HG02678 (cell line): ENCODE data around the gene TTYH1.

Experiments used
- ATAC-seq: cut with Tn5 transposase; IDR thresholded peaks from one replicate; pipeline ENCODE4 v1.9.1; 2021; ENCODE audit warnings: mild to moderate bottlenecking, moderate library complexity; ENCODE audit not compliant: unreplicated experiment

Gene TTYH1

DNA sequence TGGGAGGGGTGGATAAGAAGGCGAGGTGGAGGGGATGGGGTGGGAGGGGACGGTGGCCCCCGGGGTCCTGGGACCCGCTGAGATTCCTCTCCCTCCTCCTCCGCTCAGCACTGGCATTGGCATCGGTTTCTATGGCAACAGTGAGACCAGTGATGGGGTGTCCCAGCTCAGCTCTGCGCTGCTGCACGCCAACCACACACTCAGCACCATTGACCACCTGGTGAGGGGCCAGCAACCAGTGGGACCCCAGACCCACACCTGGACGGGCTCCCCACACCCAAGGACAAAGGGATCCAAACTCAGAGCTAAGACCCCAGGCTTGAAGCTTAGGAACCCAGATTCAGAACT is 5.9 kb downstream of the TTYH1 start:
- no peak for ATAC-seq

GRCh38 chr19:54421521-54421920 is 6.3 kb downstream of the TTYH1 start:
- ATAC-seq = no peak

DNA sequence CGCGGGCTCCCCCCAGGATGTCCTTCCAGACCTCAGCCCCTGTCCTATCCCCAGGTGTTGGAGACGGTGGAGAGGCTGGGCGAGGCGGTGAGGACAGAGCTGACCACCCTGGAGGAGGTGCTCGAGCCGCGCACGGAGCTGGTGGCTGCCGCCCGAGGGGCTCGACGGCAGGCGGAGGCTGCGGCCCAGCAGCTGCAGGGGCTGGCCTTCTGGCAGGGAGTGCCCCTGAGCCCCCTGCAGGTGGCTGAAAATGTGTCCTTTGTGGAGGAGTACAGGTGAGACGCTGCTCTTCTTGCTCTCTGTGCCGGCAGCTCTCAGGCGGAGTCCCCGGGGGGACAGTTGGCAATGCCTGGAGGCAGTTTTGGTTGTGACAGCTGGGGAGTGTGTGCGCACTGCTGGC is 6.9 kb downstream of the TTYH1 start:
- no peak for ATAC-seq

DNA sequence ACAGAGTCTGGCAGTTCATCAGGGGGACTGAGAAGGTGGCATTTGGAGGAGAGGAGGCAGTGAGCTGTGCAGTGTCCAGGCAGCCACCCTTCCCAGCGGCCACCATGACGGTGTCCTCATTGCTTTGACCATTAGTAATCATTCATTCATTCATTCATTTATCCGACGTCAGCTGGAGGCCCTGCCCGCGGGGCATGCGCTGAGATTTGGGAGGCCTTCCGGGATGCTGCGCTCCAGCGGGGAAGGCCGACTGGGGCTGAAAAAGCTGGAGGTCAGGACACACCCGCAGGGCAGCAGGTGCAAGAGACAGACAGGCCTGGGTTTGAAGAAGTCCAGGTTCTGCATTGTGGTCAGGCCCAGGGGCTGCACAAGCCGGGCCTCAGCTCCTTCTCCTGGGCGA is 8.9 kb downstream of the TTYH1 start:
- ATAC-seq = no peak

DNA sequence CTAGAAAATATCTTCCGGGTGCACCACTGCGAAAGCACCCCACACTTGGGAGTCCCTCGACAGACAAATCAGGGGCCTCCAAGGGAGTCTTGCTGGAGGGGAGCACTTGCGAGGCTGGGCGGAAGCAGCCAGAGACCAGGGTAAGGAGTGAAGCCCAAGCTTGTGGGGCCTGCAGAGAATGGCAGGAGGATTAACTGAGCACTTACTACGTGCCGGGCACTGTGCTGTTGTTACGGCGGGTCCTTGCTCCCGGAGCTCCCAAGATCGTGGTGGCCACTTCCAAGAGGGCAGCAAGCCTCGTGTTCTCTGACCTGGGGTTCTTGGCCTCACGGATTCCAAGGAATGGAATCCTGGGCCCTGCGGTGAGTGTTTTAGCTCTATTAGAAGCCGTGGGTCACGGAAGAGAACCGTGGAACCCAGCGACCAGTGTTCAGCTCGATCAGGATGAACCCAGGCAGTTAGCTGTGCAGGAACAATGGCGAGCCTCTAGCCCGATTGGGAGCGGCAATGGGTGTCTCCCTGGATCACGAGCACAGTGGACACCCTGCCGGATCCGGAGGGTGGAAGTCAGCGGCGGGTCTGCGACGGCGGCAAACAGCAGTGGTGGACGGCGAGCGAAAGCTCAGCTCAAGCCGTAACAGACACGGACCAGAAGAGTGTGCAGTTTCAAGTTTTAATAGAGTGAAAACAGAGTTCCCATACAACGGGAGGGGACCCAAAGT is 9.6 kb downstream of the TTYH1 start:
- no peak for ATAC-seq

GRCh38 chr19:54425382-54425723 is 10.1 kb downstream of the TTYH1 start:
- no peak for ATAC-seq

DNA sequence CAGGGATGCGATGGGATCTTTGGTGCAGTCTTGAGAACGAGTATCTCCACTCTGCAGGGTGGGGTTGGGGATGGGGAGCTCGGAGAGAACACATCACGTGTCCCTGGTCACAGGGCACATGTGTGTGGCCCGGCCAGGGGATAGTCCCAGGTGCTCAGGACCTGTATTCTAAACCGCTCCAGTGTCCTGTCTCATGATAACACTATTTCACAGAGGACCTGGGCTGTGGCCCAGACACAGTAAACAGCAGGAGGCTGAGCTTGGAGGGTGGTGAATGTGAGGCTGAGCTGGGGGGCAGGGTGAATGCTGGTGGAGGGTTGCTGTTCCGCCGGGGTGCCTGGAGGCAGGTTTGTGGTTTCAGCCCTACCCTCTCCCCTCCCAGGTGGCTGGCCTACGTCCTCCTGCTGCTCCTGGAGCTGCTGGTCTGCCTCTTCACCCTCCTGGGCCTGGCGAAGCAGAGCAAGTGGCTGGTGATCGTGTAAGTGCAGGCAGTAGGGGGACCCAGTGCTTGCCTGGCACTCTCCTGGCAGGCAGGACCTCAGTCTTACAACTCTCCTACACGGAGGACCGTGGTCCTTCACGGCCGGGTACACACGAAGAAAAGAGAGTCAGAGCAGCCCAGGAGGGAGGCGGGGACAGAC is 11.1 kb downstream of the TTYH1 start:
- ATAC-seq = no peak

- ATAC-seq = no peak
Measured at GRCh38 chr19:54427586-54427985, 12.3 kb downstream of the TTYH1 start.

GRCh38 chr19:54428323-54429175 is 13.3 kb downstream of the TTYH1 start:
- ATAC-seq = no peak

GRCh38 chr19:54429176-54429495 is 13.9 kb downstream of the TTYH1 start:
- no peak for ATAC-seq

GRCh38 chr19:54429545-54430227 is 14.4 kb downstream of the TTYH1 start:
- no peak for ATAC-seq

DNA sequence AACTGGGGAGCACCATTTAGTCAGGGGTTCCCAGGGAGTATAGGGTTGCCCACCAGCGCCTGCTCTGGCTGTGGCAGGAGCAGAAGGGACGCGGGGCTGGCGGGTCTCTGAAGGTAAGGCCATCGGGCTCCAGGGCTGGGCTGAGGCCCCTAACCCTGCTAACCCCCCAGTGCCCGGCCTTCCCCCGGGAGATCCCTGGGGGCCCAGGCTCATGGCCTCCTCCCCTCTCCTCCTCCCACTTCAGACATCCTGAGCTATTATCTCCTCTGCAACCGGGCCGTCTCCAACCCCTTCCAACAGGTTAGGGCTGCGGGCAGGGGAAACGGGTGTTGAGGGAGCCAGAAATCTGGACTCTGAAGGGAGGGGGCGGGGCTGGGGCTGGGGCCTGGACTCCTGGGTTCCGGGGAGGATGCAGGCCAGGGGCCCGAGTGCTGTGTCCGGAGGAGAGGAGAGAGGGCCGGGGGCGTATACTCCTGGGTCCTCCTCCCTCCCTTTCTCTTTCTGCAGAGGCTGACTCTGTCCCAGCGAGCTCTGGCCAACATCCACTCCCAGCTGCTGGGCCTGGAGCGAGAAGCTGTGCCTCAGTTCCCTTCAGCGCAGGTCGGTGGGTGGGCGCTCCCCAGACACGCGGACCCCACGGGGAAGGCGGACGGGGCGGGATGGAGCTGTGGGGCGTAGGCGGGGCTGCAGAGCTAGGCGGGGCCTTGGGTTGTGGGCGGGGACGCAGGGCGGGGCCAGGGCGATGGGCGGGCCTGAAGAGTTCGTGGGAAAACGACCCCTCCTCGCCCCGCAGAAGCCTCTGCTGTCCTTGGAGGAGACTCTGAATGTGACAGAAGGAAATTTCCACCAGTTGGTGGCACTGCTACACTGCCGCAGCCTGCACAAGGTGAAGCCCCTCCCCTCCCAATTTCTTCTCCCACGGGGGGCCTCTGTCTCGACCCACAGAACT is 15.3 kb downstream of the TTYH1 start:
- no peak for ATAC-seq

DNA sequence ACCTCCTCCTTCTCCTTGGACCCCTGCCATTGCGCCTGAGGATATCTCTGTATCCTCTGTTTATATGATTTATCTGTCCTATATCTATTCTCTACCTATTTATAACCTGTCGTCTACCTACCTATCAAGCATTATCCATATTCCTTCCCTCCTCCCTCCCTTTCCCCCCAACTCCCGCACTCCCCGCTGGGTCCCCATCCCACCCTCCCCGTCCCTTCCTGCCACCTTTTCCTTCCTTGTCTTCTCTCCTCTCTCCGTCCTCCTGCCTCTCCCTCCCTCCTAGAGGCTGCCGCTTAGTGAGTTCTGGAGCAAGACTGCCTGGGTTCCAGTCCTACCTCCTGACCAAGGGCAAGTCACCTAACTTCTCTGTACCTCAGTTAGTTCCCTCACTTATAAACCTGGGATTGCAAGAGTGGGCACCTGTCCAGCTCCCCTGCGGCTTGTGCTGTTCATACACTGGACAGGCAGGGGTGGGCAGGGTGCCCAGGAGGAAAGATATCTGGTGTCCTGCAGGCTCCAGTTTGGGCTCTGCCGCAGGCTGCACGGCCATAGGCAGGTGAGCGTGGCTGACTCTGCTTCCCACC is 16.1 kb downstream of the TTYH1 start:
- ATAC-seq = no peak

- no peak for ATAC-seq
Measured at GRCh38 chr19:54432144-54432738, 17.0 kb downstream of the TTYH1 start.

DNA sequence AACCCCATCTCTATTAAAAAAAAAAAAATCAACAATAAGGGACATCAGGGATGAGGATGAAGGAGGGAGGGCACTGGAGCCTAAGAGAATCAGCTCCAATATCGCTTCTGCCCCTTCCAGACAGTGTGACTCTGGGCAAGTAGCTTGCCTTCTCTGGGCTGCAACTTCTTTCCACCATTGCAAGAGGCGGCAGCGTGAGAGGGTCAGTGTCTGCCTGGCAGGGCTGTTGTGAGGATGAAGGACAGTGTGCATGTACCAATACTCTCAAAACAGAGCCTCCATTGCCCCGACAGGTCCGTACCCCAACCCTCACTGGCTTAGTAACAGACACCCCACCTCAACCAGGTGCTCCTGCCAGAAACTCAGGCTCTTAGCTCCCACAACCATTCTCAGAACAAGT is 18.4 kb downstream of the TTYH1 start:
- ATAC-seq = no peak

- no peak for ATAC-seq
Measured at GRCh38 chr19:54434112-54434872, 19.0 kb downstream of the TTYH1 start.

DNA sequence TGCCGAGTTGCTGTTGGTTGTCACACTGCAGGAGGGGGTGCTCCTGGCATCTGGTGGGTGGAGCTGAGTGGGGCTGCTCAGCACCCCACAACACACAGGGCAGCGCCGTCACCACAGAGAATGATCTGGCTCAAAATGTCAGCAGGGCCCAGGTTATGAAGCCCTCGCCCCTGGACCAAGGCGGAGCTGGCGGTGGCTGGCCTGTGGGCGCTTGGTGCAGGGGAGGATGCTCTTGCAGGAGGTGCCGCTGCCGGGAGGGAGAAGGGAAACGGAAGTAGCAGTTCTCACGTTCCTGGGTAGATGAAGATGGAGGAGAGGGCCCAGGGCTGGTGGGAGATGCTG is 19.6 kb downstream of the TTYH1 start:
- no peak for ATAC-seq

- no peak for ATAC-seq
Measured at GRCh38 chr19:54435551-54436016, 20.3 kb downstream of the TTYH1 start.

GRCh38 chr19:54436031-54436523 is 20.8 kb downstream of the TTYH1 start:
- no peak for ATAC-seq
